GM19438 (cell line): ENCODE data around the gene USH2A.

Experiments used
- ATAC-seq: cut with Tn5 transposase; IDR thresholded peaks from one replicate; pipeline ENCODE4 v1.9.1; 2021; ENCODE audit warnings: low read depth; ENCODE audit not compliant: unreplicated experiment

Gene USH2A

GRCh38 chr1:216303690-216304089 is 119.6 kb downstream of the USH2A start:
- ATAC-seq: no peak

- ATAC-seq: no peak
Measured at GRCh38 chr1:216293683-216294082, 129.6 kb downstream of the USH2A start.

GRCh38 chr1:216290074-216290473 is 133.2 kb downstream of the USH2A start:
- no peak for ATAC-seq

GRCh38 chr1:216285052-216285451 is 138.2 kb downstream of the USH2A start:
- no peak for ATAC-seq

- no peak for ATAC-seq
Measured at GRCh38 chr1:216281757-216282156, 141.5 kb downstream of the USH2A start.

GRCh38 chr1:216270086-216270773 is 153.0 kb downstream of the USH2A start:
- no peak for ATAC-seq

GRCh38 chr1:216261631-216262030 is 161.6 kb downstream of the USH2A start:
- ATAC-seq: no peak

GRCh38 chr1:216258856-216259255 is 164.4 kb downstream of the USH2A start:
- no peak for ATAC-seq

- no peak for ATAC-seq
Measured at GRCh38 chr1:216258386-216258785, 164.9 kb downstream of the USH2A start.

GRCh38 chr1:216250861-216251260 is 172.4 kb downstream of the USH2A start:
- no peak for ATAC-seq

GRCh38 chr1:216248628-216249027 is 174.6 kb downstream of the USH2A start:
- ATAC-seq: no peak

GRCh38 chr1:216247937-216248336 is 175.3 kb downstream of the USH2A start:
- no peak for ATAC-seq

- no peak for ATAC-seq
Measured at GRCh38 chr1:216246577-216247203, 176.6 kb downstream of the USH2A start.

GRCh38 chr1:216238844-216239243 is 184.4 kb downstream of the USH2A start:
- ATAC-seq: no peak

GRCh38 chr1:216237927-216238542 is 185.2 kb downstream of the USH2A start:
- no peak for ATAC-seq

GRCh38 chr1:216224233-216224632 is 199.0 kb downstream of the USH2A start:
- no peak for ATAC-seq

GRCh38 chr1:216223486-216223885 is 199.8 kb downstream of the USH2A start:
- ATAC-seq: no peak

GRCh38 chr1:216222288-216222687 is 201.0 kb downstream of the USH2A start:
- no peak for ATAC-seq

- ATAC-seq: peak; percentile 97
Measured at GRCh38 chr1:216221260-216221700, 202.0 kb downstream of the USH2A start.

GRCh38 chr1:216216305-216216704 is 206.9 kb downstream of the USH2A start:
- no peak for ATAC-seq

GRCh38 chr1:216215169-216215568 is 208.1 kb downstream of the USH2A start:
- no peak for ATAC-seq

- no peak for ATAC-seq
Measured at GRCh38 chr1:216212826-216213225, 210.4 kb downstream of the USH2A start.
